Effector memory CD8-positive, alpha-beta T cell (primary cell): ENCODE data around the gene PIGU.
"Not testable (repeated sequence)": the region's sequence is repeated elsewhere in the genome, so short reads cannot be mapped to it uniquely, and the experiment has no call there.

Source experiments
- ATAC-seq: fragments of 150-1000 bp; cut with Tn5 transposase; replicated peaks from 2 replicates; pipeline ENCODE4 v1.10.0; 2021; ENCODE audit warnings: mild to moderate bottlenecking, moderate library complexity
- DNase-seq, 3 experiments: peaks; one replicate each; pipeline ENCODE4 v3.0.0; 2021
- H3K27ac Mint-ChIP-seq, 2 donors: one replicate each; pipeline ENCODE4 v1.8.0; 2022; ENCODE audit warnings: mild to moderate bottlenecking in 2 of 2, mixed read lengths in 2 of 2, moderate library complexity in 2 of 2
- H3K27me3 Mint-ChIP-seq, 2 donors: one replicate each; pipeline ENCODE4 v1.8.0; 2022; ENCODE audit warnings: mixed read lengths in 2 of 2
- H3K36me3 Mint-ChIP-seq: one replicate; pipeline ENCODE4 v1.8.0; 2022; ENCODE audit warnings: mild to moderate bottlenecking, moderate library complexity, mixed read lengths; ENCODE audit not compliant: insufficient read depth
- H3K4me1 Mint-ChIP-seq, 2 donors: one replicate each; pipeline ENCODE4 v1.8.0; 2022; ENCODE audit warnings: low read depth in 2 of 2, mixed read lengths in 2 of 2
- H3K4me3 Mint-ChIP-seq, 2 donors: one replicate each; pipeline ENCODE4 v1.8.0; 2022; ENCODE audit warnings: mild to moderate bottlenecking in 2 of 2, mixed read lengths in 2 of 2, moderate library complexity in 2 of 2
- H3K9me3 Mint-ChIP-seq, 2 donors: one replicate each; pipeline ENCODE4 v1.8.0; 2022; ENCODE audit warnings: mixed read lengths in 2 of 2

Gene PIGU

GRCh38 chr20:34514034-34514433, 162.9 kb downstream of the PIGU start:
- not testable (repeated sequence) for H3K4me3 Mint-ChIP-seq
- H3K27ac Mint-ChIP-seq, result peak overlapping the region; percentile 39 to 98

GRCh38 chr20:34512955-34513419, 163.9 kb downstream of the PIGU start:
- Mint-ChIP-seq H3K36me3 (peaks cover 44% of the 10 kb centered on the region), H3K4me1 (peaks cover 25 to 44% of the 10 kb centered on the region in 2 donors), H3K9me3 (no peaks in the 10 kb centered on the region), H3K27me3 (no peaks in the 10 kb centered on the region), H3K27ac (peak overlapping the region in 1 of 2 donors; percentile 39), H3K4me3 (peak overlapping the region in 1 of 2 donors; percentile 27)
- no peak for ATAC-seq
- no peak for DNase-seq

More at GRCh38 chr20:34514034-34514433, 162.9 kb downstream of the PIGU start:
- H3K27me3 Mint-ChIP-seq, H3K9me3 Mint-ChIP-seq, ATAC-seq, DNase-seq: not testable (repeated sequence)
- Mint-ChIP-seq H3K4me1 (peaks cover 32 to 52% of the 10 kb centered on the region in 2 donors), H3K36me3 (peaks cover 35% of the 10 kb centered on the region)

- peaks cover 50% of the 10 kb centered on the region for H3K36me3 Mint-ChIP-seq
- DNase-seq (no peak), ATAC-seq (no peak)
- H3K27ac Mint-ChIP-seq, result peak overlapping the region; percentile 39 to 61
- H3K4me3 Mint-ChIP-seq, result no peak overlapping the region
- H3K27me3 Mint-ChIP-seq, result no peaks in the 10 kb centered on the region
- H3K4me1 Mint-ChIP-seq, result peaks cover 22 to 40% of the 10 kb centered on the region in 2 donors
- no peaks in the 10 kb centered on the region for H3K9me3 Mint-ChIP-seq
These were observed 164.5 kb downstream of the PIGU start for GRCh38 chr20:34512266-34512954.

GRCh38 chr20:34511891-34512265, 165.0 kb downstream of the PIGU start:
- H3K4me3 Mint-ChIP-seq, result no peak overlapping the region
- peaks cover 22 to 37% of the 10 kb centered on the region in 2 donors for H3K4me1 Mint-ChIP-seq
- DNase-seq (no peak), ATAC-seq (no peak)
- H3K36me3 Mint-ChIP-seq, result peaks cover 50% of the 10 kb centered on the region
- no peaks in the 10 kb centered on the region for H3K9me3 Mint-ChIP-seq
- H3K27me3 Mint-ChIP-seq, result no peaks in the 10 kb centered on the region
- H3K27ac Mint-ChIP-seq, result peak overlapping the region; percentile 39 to 61

GRCh38 chr20:34510575-34510974, 166.3 kb downstream of the PIGU start:
- Mint-ChIP-seq H3K9me3 (no peaks in the 10 kb centered on the region), H3K36me3 (peaks cover 50% of the 10 kb centered on the region), H3K27ac (no peak overlapping the region), H3K27me3 (no peaks in the 10 kb centered on the region), H3K4me3 (no peak overlapping the region), H3K4me1 (peaks cover 17 to 31% of the 10 kb centered on the region in 2 donors)
- DNase-seq (no peak), ATAC-seq (no peak)
